DLD1 (cell line): Measurements from ENCODE around the gene KLHL34.

Experiments
- in situ Hi-C: cut with HindIII; loops from 2 replicates; pipeline ENCODE4 v1.10.0; 2017; ENCODE audit warnings: low sequenced_read_pairs

KLHL34 gene, protein sequence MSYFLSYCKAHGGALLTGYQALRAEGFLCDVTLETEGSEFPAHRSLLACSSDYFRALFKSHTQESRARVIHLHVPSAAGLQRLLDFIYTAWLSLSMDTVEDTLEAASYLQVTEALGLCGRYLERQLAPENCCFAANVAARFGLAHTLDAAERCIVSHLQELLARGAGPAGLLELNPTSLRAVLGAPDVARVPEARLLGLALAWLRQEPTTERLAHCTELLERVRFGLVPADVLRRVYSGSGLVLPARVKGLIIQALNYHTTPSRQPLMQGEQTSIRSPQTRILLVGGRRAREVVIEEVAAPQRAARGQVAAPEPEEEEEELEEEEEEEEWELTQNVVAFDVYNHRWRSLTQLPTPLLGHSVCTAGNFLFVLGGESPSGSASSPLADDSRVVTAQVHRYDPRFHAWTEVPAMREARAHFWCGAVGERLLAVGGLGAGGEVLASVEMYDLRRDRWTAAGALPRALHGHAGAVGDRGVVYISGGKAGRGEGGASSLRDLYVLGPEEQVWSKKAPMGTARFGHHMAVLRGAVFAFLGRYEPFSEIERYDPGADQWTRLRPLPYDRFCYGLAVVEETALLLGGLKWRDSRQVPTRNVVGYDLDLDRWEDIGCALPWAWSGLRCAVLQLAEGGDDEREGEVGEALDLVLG

DNA sequence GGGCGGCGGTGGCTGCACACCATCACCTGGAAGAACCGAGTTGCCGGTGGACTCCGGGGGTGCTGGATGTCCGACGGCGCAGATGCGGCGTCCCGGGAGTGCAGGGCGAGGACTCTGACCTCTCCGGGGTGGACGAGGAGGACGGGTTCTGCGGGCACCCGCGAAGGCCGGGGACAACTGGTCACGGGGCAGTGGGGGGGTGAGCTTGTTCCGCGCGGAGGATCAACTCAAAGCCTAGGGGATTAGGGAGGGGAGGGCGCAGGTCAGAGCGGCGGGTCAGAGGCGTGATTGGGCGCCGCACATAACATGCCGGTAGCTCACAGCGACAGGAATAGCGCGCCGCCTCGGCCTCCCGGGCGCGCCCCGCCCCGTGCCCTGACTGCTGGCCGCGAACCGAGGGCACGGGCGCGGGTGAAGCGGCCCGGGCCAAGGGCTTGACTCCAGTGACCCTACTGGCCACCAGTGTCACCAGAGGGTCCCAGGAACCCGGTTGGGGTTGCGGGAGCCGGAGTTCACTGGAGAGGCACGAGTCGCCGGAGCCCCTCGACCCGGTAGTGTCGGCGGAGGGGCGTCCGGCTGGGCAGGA lies at the start of gene KLHL34:
KLHL34 (minus strand) TSS at position 179 of the 586 bp plus-strand sequence. CDS start 542 bp downstream, outside the sequence.
- in situ Hi-C loops = no loop called here

DNA sequence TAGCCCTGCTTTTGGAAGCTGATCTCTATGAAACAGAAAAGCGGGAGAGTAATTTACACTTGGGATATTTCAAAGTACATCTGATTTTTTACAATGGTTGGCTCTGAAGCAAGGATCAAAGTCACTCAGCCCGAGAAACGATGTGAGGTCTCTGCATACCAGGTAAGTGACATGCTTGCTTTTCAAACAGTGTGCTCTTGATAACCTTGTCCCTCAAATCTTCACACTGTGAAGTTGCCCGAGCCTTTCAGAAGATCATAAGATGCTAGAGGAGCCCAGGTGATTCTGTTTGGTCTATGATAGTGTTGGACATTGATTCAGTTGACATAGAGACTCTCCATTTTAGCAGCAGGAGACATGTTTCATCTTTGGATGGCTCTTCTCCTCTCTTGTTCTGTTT lies 47.1 kb upstream of the KLHL34 start:
- in situ Hi-C loops = no loop called here

DNA sequence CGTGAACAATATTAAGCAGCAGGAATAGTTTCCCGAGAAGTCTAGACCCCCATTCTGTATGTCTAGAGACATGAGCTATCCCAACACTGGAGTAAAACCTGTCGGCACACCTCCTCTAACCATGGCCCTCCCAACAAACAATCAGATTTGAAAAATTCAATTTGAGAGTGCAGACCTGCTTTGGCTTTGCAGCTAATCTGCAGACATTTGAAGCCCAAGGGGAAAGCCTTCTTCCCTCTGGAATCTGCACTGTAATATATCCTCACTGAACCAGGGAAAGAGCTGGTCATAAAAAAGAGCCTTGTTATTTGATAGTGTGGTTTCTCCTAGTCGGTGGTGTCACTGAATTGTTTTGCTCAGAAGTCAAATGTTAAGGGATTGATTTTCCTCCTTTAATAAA lies 44.6 kb upstream of the KLHL34 start:
- in situ Hi-C loops = no loop called here

DNA sequence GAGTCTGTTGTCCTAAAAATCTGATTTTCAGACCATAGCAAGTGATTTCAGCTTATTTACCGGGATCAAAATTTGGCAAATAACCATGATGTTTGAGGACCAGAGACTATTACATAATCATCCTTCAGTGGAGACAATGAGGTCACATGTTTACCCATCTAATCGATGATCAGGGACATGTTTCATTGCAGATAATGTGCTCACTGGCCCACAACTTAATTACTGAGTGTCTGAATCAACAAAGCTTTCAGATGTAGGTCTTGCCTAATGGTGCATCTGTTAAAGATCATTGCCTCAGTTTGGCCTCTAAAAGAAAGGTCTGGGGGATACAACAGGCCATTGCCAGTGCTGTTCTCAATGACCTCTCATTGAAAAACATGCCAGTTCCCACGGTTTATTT lies 42.8 kb upstream of the KLHL34 start:
- in situ Hi-C loops = no loop called here

DNA sequence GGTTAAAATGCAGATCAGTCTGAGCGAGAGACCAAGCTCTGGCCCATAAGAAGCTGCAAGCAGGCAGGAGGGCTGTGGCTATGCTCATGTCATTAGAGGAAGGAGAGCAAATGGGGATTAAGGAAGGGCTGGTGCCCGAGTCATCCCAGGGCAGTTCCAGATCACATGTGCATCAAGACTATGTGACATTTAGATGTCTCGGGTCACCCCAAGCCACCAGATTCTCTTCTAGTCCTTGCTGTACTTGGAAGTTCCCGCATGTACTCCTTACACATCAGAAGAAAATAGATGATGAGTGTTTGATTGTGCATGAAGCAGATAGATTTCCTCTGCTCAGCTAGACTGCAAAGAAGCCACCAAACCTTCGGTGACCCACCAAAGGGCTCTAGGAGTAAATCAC lies 42.1 kb upstream of the KLHL34 start:
- in situ Hi-C loops = no loop called here

DNA sequence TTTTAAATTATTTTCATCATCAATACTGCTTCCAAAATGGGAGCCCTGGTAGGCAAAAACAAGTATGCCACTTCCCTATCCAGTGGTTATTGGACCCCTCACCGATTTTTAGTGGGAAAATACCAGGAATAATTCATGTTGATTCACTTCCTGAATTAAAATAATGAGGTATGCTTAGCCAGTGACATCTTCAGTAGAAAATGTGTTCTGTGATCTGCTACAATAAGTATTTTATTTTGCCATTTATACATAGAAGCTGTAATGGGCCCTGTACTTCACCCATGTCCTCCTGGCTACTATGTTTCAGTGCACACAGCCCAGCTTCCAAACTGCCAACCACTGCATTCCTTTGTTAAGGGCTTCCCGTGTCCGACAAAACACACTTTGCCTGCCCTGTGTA lies 41.0 kb upstream of the KLHL34 start:
- in situ Hi-C loops = no loop called here

DNA sequence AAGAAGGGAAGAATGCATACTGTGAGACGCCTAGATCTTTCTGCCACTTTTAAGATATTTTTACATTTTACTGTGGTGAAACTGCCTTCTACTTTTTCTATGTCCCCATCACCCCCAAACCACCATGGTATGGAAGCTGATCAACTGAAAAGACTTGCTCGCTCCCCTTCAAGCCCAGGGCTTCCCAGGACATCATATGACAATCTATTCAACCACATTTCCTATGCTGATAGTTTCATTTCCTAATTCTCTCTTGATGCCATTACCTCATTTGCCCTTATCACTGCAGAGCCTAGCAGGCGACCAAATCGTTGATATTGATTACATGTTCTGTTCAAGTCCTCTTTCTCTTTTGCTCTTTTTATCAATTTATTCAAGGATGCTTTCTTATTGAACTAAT lies 40.1 kb upstream of the KLHL34 start:
- in situ Hi-C loops = no loop called here

DNA sequence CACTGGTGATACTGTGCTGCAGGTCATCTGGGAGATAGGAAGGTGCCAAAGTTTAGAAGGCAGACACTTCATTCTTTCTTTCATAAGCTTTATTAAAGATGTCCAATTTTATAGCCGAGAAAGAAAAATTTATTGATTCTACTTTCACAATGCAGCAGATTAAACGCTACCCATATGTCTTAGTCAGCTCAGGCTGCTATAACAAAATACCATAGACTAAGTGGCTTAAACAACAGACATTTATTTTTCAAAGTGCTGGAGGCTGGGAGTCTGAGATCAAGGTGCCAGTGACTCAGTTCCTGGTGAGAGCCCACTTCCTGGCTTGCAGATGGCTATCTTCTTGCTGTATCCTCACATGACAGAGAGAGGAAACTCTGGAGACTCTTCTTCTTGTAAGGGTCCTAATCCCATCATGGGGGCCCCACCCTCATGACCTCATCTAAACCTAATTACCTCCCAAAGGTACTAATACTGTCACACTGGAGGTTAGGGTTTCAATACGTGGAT lies 33.4 kb upstream of the KLHL34 start:
- in situ Hi-C loops = no loop called here

DNA sequence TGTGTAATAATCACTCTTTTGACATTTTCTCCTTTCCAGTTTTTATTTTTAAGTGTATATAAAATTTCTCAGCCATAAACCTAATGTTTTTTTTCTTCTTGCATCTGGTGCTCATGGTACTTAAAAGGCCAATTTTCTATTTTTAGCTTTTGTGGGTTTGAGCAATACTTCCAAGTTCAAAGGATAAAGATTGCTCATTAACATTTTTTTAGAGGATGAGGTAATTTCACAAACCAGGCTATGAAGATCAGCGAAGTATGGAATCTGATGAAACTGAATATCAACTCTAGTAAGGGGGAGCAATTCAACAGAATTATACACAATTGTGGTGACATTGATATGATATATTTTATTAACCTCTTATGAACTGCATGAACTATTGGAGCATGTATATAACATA lies 25.8 kb upstream of the KLHL34 start:
- in situ Hi-C loops = no loop called here

DNA sequence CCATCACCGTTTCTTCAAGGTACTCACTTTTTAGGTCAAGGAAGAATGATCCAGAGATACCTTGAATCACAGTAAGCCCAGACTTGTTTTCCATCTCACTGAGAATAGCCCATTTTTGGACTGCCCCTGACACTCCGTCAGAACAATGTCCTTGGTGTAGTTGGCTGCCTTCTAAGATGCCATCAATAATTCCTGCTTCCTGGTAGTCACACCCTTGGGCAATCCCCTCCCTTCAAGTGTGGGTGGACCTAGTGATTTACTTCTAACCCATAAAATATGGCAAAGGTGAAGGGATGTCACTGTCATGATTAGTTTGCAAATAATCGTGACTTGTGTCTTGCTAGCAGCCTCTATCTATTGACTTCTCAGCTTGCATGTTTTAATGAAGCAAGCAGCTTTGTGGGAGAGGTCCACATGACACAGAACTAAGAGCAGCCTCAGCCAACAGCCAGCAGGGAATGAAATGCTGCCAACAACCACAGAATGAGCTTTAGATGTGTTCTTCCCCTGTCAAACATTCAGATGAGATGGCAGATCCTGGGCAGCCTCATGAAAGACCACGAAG lies 20.0 kb upstream of the KLHL34 start:
- in situ Hi-C loops = no loop called here

DNA sequence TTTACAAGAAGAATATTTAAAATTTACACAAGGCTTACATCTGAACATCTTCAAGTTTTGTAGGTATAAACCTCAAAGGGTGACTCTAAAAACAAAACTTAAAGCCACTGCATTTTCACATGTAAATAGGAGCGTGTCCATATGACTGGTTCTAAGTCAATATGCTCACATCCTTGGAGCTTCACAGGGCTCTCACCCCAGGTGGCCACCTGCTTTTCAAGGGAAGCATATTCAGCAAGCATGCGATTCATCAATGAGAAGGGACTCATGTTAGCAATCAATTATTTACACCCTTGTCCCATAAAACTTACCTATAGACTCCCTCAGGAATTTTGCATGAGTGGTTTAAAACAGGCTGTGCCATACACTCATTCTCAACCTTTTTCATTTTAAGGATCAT lies 17.8 kb upstream of the KLHL34 start:
- in situ Hi-C loops = no loop called here

DNA sequence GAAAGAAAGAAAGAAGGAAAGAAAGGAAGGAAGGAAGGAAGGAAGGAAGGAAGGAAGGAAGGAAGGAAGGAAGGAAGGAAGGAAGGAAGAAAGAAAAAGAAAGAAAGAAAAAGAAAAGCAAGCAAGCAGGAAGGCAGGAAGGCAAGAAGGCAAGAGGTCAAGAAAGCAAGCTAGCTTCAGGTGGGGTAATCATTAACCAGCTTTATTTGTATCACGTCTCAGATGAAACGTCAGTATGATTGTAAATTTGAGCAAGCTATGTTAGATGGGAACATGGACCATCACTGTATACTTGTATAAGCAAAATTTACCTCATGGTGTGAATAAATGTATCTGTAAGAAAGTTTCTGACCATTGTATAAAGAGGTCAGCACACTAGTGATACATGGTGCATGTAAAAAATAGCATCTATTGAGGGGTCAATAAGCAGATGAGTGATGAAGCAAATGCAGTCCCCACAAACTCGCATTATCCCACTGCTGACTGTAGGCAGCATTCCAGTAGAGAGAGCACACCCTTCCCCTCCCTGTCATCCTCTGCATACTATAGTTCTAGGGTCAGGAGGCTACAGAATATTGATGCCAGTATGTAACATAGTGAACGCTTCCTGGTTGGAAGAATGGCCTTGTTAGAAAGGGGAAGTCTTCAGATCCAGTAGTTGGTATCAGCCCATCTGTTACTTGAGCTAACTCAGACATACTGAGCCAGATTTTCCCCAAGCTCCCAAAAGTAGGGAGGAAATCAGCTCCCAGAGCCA lies 16.5 kb upstream of the KLHL34 start:
- in situ Hi-C loops = no loop called here

DNA sequence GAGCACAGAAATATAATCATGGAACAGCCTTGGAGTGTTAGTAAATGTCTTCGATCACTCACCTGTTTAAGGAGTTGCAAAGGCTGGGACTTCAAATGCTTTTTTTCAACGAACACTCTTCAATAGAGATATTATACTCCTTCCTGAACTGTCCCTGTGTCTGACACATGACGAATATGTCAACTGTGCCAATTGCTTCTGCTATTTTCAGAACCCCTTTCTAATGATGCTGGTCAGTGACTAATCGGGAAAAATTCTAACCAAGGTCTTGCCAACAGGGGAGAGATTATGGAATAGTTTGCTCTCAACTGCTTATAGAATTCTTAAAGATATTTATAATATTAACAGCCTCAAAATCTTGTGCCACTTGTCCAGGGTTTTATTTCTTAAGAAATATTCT lies 8.5 kb upstream of the KLHL34 start:
- in situ Hi-C loops = no loop called here

DNA sequence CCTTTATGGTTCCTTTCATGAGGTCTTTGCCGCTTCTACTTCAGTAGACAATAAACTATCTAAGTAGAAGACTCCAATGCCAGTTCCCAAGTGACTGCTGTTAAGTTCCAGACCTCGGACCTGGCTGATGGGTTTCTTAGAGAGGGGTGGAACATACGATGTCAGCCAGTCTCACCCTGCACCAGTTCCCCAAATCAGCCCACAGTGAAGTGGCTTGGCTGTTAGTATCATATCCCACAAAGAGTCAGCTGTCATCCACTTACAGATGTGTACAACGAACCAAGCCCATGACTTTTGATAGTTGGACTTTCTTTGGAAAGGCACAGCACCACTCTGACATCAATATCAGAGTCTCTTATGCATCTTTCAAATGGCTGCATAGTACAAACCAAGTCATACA lies 8.1 kb upstream of the KLHL34 start:
- in situ Hi-C loops = no loop called here

DNA sequence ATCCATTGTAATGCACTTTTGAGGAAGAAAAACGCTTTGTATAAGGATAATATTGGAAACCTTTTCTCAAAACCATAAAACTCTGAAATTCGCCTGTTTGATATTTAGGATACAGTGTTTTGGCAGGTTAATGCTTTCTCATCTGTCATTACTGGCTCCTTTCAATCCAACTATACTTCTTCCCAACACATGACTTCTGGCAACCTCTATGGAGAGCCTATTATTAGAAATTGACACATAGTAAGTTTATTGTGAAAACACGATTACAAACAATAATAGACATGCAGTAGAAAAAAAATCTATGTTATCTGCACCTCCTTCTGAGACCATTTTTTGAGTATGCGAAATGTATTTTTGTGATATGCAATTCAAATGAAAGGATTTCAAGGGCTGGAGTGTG lies 4.6 kb upstream of the KLHL34 start:
- in situ Hi-C loops = no loop called here

DNA sequence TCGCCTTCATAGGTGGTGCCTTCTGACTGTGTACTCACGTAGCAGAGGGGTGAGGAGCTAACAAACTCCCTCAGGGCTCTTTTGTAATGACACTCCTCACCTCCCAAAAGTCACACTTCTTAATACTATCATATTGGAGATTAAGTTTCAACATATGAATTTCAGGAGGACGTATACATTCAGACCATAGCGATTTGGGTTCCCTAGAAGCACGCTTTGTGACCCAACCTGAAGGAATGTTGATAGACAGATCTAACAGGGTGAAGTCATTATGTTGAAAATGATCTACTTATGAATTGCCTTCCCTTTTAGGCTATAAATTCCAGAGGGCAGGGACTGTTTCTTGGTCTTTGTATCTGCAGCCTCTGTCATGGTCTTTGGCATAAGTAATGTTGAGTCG lies 3.2 kb upstream of the KLHL34 start:
- in situ Hi-C loops = no loop called here

DNA sequence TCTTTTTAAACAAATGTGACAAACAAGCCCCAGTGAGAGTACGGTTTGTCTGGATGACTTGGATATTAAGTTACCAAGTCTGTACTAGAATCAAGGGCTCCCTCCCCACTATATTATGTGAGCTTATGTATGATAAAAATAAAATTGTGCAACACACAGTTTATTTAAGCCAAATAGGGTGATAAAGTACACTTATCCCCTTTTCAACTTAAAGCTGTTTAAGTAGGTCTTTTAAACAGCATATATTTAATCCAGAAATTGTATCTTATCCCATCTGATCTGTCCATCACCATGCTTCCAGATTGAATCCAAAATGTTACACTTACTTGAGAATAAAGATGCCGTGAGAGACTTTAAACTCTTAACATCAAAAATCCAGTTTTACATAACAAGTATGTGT lies 2.0 kb upstream of the KLHL34 start:
- in situ Hi-C loops = no loop called here

DNA sequence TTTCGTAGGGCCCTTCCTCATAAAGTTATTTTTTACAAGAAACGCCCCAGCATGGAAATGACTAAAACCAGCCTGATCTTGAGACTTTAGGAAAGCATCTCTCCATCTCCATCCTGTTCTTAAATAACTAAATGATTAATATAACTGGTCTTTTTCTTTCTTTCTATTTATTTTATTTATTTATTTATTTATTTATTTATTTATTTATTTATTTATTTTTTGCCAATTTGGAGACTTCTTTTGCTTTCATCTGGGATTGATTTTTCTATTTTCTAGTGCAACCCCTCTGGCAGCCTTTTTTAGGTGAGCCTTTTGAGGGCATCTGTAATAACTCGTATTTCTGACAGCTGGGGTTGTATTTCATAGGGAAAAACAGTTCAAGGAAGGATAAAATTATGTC lies 1.2 kb upstream of the KLHL34 start:
- in situ Hi-C loops = no loop called here

DNA sequence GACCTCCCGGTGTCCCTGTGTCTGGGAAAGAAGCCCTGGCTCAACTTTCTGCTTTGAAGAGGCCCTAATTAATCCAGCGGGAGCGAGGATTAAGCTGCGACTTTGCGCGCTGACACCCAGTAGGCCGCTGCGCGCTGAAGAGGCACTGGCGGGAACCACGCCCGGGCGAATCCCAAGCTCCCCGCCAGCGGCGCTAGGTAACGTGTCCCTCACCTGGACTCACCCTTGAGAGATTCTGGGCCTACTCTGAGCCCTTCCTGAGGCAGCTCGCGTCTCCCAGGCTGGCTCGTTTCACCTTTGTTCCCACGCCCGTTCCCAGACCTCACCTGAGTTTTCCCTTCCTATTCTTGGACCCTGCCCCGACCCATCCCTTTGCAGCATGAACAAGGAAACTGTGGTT lies 616 bp upstream of the KLHL34 start:
- in situ Hi-C loops = no loop called here

DNA sequence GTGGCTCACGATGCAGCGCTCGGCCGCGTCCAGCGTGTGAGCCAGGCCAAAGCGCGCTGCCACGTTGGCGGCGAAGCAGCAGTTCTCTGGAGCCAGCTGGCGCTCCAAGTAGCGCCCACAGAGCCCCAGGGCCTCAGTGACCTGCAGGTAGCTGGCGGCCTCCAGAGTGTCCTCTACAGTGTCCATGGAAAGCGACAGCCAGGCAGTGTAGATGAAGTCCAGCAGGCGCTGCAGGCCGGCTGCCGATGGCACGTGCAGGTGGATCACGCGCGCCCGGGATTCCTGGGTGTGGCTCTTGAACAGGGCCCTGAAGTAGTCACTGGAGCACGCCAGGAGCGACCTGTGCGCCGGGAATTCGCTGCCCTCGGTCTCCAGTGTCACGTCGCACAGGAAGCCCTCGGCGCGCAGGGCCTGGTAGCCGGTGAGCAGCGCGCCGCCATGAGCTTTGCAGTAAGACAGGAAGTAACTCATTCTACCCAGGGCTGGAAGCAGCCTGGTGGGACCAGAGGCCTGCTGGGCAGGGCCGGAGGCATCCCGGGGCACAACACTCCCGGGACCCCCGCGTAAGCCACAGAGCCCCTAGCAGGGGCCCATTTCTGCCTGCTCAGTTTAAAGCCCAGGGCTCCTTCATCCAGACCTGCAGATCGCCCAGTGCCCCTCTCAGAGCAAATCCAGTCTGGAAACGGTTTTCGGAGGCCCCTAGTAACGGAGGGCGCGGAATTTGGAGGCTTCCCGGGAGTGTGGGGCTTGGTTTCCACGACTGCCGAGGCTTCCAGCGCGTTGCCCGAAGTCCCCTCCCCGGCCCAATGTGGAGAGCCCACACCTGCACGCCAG lies 595 bp downstream of the KLHL34 start:
- in situ Hi-C loops = no loop called here
